B cell (primary cell): Measurements from ENCODE around the gene RAC2. TPM values are rescaled to one million over a fixed set of nuclear protein-coding genes. Genes with fewer than 3 reads are reported as not detected.
A peak's percentile ranks its signal among the peaks of the same experiment; 100 is the strongest.

Source experiments
- ATAC-seq: fragments of 200-7000 bp; cut with Tn5 transposase; one replicate; pipeline ENCODE4 v1.10.0; 2021; ENCODE audit warnings: low read depth, mild to moderate bottlenecking, moderate number of reproducible peaks, moderate library complexity
- CTCF ChIA-PET: fragments of 350-600 bp; sonication (Branson Sonifier 250); formaldehyde crosslinking; loops from one replicate; lab custom pipeline; 2021; ENCODE audit warnings: antibody characterized with exemption, inconsistent platforms; lab: Charles Lee
- POLR2A ChIA-PET: fragments of 350-600 bp; sonication (Branson Sonifier 250); formaldehyde crosslinking; loops from one replicate; lab custom pipeline; 2021; ENCODE audit warnings: antibody characterized with exemption; lab: Charles Lee
- DNase-seq: peaks from one replicate; pipeline ENCODE4 v3.0.0; 2013
- H2AFZ ChIP-seq: 2 replicates; pipeline ENCODE4 v1.6.1; 2012; ENCODE audit warnings: mild to moderate bottlenecking, low read depth, low read length; ENCODE audit not compliant: insufficient read depth, poor library complexity, severe bottlenecking
- H3K27ac ChIP-seq, 2 donors: 1 replicate in 1 of 2; 2 replicates in 1 of 2; pipeline ENCODE4 v1.5.1; 2012 to 2013; ENCODE audit warnings: low read length in 2 of 2, mild to moderate bottlenecking in 2 of 2, moderate library complexity in 1 of 2
- H3K27me3 ChIP-seq, 4 experiments: fragments of 200-600 bp in 1 of 4; sonication (generic) in 1 of 4; replicated peaks in 1 of 4; 1 replicate in 2 of 4; 2 replicates in 2 of 4; pipeline versions ENCODE4 v1.6.1 to v1.7.0; 2013 to 2016; ENCODE audit warnings: low read length in 3 of 4, mild to moderate bottlenecking in 2 of 4, mixed read lengths in 1 of 4, moderate library complexity in 1 of 4; ENCODE audit not compliant: insufficient read depth in 4 of 4, control insufficient read depth in 3 of 4; ENCODE audit errors: control extremely low read depth in 1 of 4
- H3K36me3 ChIP-seq, 2 experiments: replicated peaks in 1 of 2; 1 replicate in 1 of 2; 2 replicates in 1 of 2; pipeline versions ENCODE4 v1.6.1 to v1.7.1; 2013; ENCODE audit warnings: low read length in 1 of 2; ENCODE audit not compliant: insufficient read depth in 2 of 2, control insufficient read depth in 1 of 2; ENCODE audit errors: control extremely low read depth in 1 of 2, extremely low read depth in 1 of 2
- H3K4me1 ChIP-seq, 2 donors: fragments of 200-600 bp in 1 of 2; sonication (generic) in 1 of 2; 1 replicate in 1 of 2; 2 replicates in 1 of 2; pipeline versions ENCODE4 v1.5.1 to v1.6.1; 2013 to 2017; ENCODE audit warnings: low read length in 2 of 2; ENCODE audit not compliant: control insufficient read depth in 2 of 2, insufficient read depth in 2 of 2
- H3K4me2 ChIP-seq: replicated peaks from 2 replicates; pipeline ENCODE3; 2012; ENCODE audit warnings: mild to moderate bottlenecking, low read depth, low read length; ENCODE audit not compliant: poor library complexity, severe bottlenecking
- H3K4me3 ChIP-seq, 5 experiments: fragments of 200-600 bp in 1 of 5; sonication (generic) in 1 of 5; 1 replicate in 3 of 5; 2 replicates in 2 of 5; pipeline versions ENCODE4 v1.5.1 to v1.7.0; 2011 to 2016; ENCODE audit warnings: low read length in 4 of 5, mild to moderate bottlenecking in 4 of 5, low read depth in 2 of 5, control low read depth in 1 of 5, moderate library complexity in 1 of 5; ENCODE audit not compliant: insufficient read depth in 1 of 5; ENCODE audit errors: control extremely low read depth in 1 of 5, extremely low read depth in 1 of 5
- H3K79me2 ChIP-seq: fragments of 200-600 bp; sonication (generic); one replicate; pipeline ENCODE4 v1.6.0; 2016; ENCODE audit warnings: low read length; ENCODE audit not compliant: control insufficient read depth, insufficient read depth
- H3K9ac ChIP-seq: fragments of 200-600 bp; sonication (generic); 2 replicates; pipeline ENCODE4 v1.6.1; 2017; ENCODE audit warnings: mild to moderate bottlenecking, low read length, moderate library complexity
- H3K9me3 ChIP-seq, 3 donors: one replicate each; pipeline versions ENCODE4 v1.6.1 to v1.7.1; 2013; ENCODE audit warnings: low read length in 2 of 3; ENCODE audit not compliant: control insufficient read depth in 2 of 3, insufficient read depth in 1 of 3; ENCODE audit errors: control extremely low read depth in 1 of 3
- H4K20me1 ChIP-seq: 2 replicates; pipeline ENCODE4 v1.6.0; 2012; ENCODE audit warnings: mild to moderate bottlenecking, low read length; ENCODE audit not compliant: insufficient read depth, control insufficient read depth, poor library complexity, severe bottlenecking
- H3K27ac Mint-ChIP-seq: one replicate; pipeline ENCODE4 v1.8.0; 2021; ENCODE audit warnings: mixed read lengths
- H3K27me3 Mint-ChIP-seq: one replicate; pipeline ENCODE4 v1.8.0; 2021; ENCODE audit warnings: mixed read lengths
- H3K4me1 Mint-ChIP-seq: one replicate; pipeline ENCODE4 v1.8.0; 2021; ENCODE audit warnings: mixed read lengths
- H3K4me3 Mint-ChIP-seq: one replicate; pipeline ENCODE4 v1.8.0; 2021; ENCODE audit warnings: mixed read lengths
- H3K9me3 Mint-ChIP-seq: one replicate; pipeline ENCODE4 v1.8.0; 2022; ENCODE audit warnings: mixed read lengths; ENCODE audit not compliant: insufficient read depth
- CTCF ChIP-seq: fragments of 200-600 bp; IDR thresholded peaks from one replicate; pipeline ENCODE4 v1.8.0; 2022; ENCODE audit warnings: antibody characterized with exemption, mild to moderate bottlenecking
- EZH2 ChIP-seq: IDR thresholded peaks from 2 replicates; pipeline ENCODE4 v1.6.1; 2012; ENCODE audit warnings: borderline replicate concordance, low read depth, mild to moderate bottlenecking, moderate library complexity, low read length; ENCODE audit not compliant: insufficient read depth, poor library complexity, severe bottlenecking
- WGBS: methylation state at CpG from one replicate; pipeline ENCODE4 v1.1.5; 2013; ENCODE audit warnings: missing lambda C conversion rate; ENCODE audit not compliant: insufficient coverage; 5-methylcytosine and 5-hydroxymethylcytosine counted together
- intact Hi-C: fragments of 100-400 bp; cut with micrococcal nuclease; formaldehyde crosslinking; loops from one replicate; pipeline ENCODE4 v1.10.0; 2022
- polyA plus RNA-seq: library from polyadenylated mRNA; depleted of rRNA; stranded (reverse); fragments of >200 nt; gene quantifications from 2 replicates; pipeline ENCODE4 v1.2.3, GENCODE V29; 2012
- total RNA-seq, 2 donors: library from RNA; stranded (reverse); fragments of 120-200 nt in 1 of 2; gene quantifications; 1 replicate in 1 of 2; 2 replicates in 1 of 2; pipeline versions ENCODE4 v1.2.3 to v1.2.4, GENCODE V29; 2013 to 2022

Gene RAC2
- total and polyA plus RNA-seq, 2 donors (not counting 1 experiment from before 2014, with no cell fraction given) = 273 to 776 TPM

- 100% methylated on average over 1 of the region's 7 CpGs for WGBS
- ChIA-PET POLR2A (no interaction called here), CTCF (interaction anchor here (1.1 kb wide), 1 partner anchor 21 kb away, joined by 3 read pairs; no protein-coding TSS in a partner anchor)
- peak; percentile 45 for DNase-seq
- H3K4me3 ChIP-seq = no peak overlapping the region
- H3K9ac ChIP-seq = no peak overlapping the region
- Mint-ChIP-seq H3K4me1 (peaks cover 68% of the 10 kb centered on the region), H3K4me3 (no peak overlapping the region), H3K27me3 (no peaks in the 10 kb centered on the region), H3K9me3 (peaks cover 4% of the 10 kb centered on the region), H3K27ac (peak overlapping the region; percentile 67)
- H3K79me2 ChIP-seq = peaks cover 15% of the 10 kb centered on the region
- peaks cover 12 to 27% of the 10 kb centered on the region in 2 donors for H3K4me1 ChIP-seq
- H2AFZ ChIP-seq = no peak overlapping the region
- H3K4me2 ChIP-seq = no peak overlapping the region
- H3K36me3 ChIP-seq = peaks cover 17 to 59% of the 10 kb centered on the region in 2 experiments
- no peaks in the 10 kb centered on the region for H3K27me3 ChIP-seq
- ATAC-seq = no peak
- TF ChIP-seq CTCF (no peak), EZH2 (no peak)
- H4K20me1 ChIP-seq = peaks cover 65% of the 10 kb centered on the region
- peaks cover 0 to 27% (median 4%) of the 10 kb centered on the region in 3 donors for H3K9me3 ChIP-seq
- intact Hi-C loops = no loop called here
- no peak overlapping the region for H3K27ac ChIP-seq
Measured at GRCh38 chr22:37288521-37288920, 44.5 kb upstream of the RAC2 start.

- peak overlapping the region; percentile 97 for H3K27ac Mint-ChIP-seq
- H3K4me1 Mint-ChIP-seq = peaks cover 70% of the 10 kb centered on the region
Measured at GRCh38 chr22:37287550-37287951, 43.5 kb upstream of the RAC2 start.

More at GRCh38 chr22:37287550-37287951, 43.5 kb upstream of the RAC2 start:
- Mint-ChIP-seq H3K9me3 (peaks cover 4% of the 10 kb centered on the region), H3K4me3 (no peak overlapping the region), H3K27me3 (no peaks in the 10 kb centered on the region)
- no peak overlapping the region for H3K27ac ChIP-seq
- no peak for TF ChIP-seq CTCF
- TF ChIP-seq EZH2 = no peak
- H3K4me3 ChIP-seq = no peak overlapping the region
- no peak overlapping the region for H3K4me2 ChIP-seq
- no peak overlapping the region for H3K9ac ChIP-seq
- 94% methylated on average over 7 of the region's 10 CpGs for WGBS
- no peak overlapping the region for H2AFZ ChIP-seq
- ATAC-seq (no peak), DNase-seq (peak; percentile 51)
- H3K36me3 ChIP-seq = peaks cover 17 to 50% of the 10 kb centered on the region in 2 experiments
- H4K20me1 ChIP-seq = peaks cover 56% of the 10 kb centered on the region
- H3K9me3 ChIP-seq = peaks cover 0 to 26% (median 4%) of the 10 kb centered on the region in 3 donors
- intact Hi-C loops = no loop called here
- peaks cover 12 to 37% of the 10 kb centered on the region in 2 donors for H3K4me1 ChIP-seq
- peaks cover 24% of the 10 kb centered on the region for H3K79me2 ChIP-seq
- POLR2A ChIA-PET = no interaction called here
- H3K27me3 ChIP-seq = no peaks in the 10 kb centered on the region
- CTCF ChIA-PET = interaction anchor here (1.6 to 11.9 kb wide), 3 partner anchors 9 to 27 kb away, joined by 6 to 126 read pairs (median 6); no protein-coding TSS in a partner anchor
